Astrocyte (in vitro differentiated cells and primary cell): Measurements from ENCODE around the gene TRAPPC12.

Experiments
- EZH2 ChIP-seq: IDR thresholded peaks from 2 replicates; pipeline ENCODE4 v1.6.1; 2012; ENCODE audit warnings: mild to moderate bottlenecking, low read length, inconsistent platforms; ENCODE audit not compliant: insufficient read depth
- TF ChIP-seq, protein P1 (sequence below): IDR thresholded peaks from 2 replicates; pipeline ENCODE4 v1.5.1; 2011; ENCODE audit warnings: low read depth, mild to moderate bottlenecking, inconsistent platforms, low read length, moderate library complexity; ENCODE audit not compliant: insufficient read depth

DNA sequence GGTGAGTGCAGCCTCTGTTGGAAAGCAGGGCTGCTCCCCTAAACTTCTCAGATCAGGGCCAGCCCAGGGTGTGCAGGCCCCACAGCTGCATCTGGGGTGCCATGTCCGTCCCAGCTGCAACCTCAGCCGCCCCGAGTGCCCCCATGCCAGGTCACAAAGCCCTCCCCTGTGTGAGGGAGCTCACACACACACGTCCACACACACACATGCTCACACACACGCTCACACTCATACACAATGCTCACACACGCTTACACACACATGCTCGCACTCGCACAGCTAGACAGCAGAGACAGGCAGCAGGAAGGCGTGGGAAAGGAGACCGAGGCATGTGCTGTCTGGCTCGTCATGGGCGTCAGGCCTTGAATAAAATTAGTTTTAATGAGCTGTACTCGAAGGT is 84.5 kb downstream of the TRAPPC12 start:
- TF ChIP-seq, protein P1, sequence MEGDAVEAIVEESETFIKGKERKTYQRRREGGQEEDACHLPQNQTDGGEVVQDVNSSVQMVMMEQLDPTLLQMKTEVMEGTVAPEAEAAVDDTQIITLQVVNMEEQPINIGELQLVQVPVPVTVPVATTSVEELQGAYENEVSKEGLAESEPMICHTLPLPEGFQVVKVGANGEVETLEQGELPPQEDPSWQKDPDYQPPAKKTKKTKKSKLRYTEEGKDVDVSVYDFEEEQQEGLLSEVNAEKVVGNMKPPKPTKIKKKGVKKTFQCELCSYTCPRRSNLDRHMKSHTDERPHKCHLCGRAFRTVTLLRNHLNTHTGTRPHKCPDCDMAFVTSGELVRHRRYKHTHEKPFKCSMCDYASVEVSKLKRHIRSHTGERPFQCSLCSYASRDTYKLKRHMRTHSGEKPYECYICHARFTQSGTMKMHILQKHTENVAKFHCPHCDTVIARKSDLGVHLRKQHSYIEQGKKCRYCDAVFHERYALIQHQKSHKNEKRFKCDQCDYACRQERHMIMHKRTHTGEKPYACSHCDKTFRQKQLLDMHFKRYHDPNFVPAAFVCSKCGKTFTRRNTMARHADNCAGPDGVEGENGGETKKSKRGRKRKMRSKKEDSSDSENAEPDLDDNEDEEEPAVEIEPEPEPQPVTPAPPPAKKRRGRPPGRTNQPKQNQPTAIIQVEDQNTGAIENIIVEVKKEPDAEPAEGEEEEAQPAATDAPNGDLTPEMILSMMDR = no peak
- TF ChIP-seq EZH2 = no peak
